H1 (cell line): ENCODE data around the gene KIF13A. TPM values are rescaled to one million over a fixed set of nuclear protein-coding genes. Genes with fewer than 3 reads are reported as not detected.

ENCODE experiments used
- CTCF ChIA-PET: fragments of 300-600 bp; sonication (Branson Sonifier 250); formaldehyde crosslinking; loops from one replicate; lab custom pipeline; 2021; ENCODE audit not compliant: partially characterized antibody; lab: Charles Lee
- POLR2A ChIA-PET: fragments of 300-600 bp; sonication (Branson Sonifier 250); formaldehyde crosslinking; loops from one replicate; lab custom pipeline; 2021; ENCODE audit warnings: inconsistent platforms; ENCODE audit not compliant: partially characterized antibody; lab: Charles Lee
- DNase-seq, 2 experiments: peaks; one replicate each; pipeline versions ENCODE4 v3.0.0 to v3.0.0-alpha.2; 2010 to 2022; ENCODE audit warnings: low spot score in 2 of 2, low read depth in 1 of 2, mixed read lengths in 1 of 2
- FAIRE-seq: peaks from 2 replicates; lab custom pipeline; 2011; peaks lifted over from hg19 to GRCh38; lab: Jason Lieb, UNC
- H2AFZ ChIP-seq: 2 replicates; pipeline ENCODE4 v1.8.1; 2012; ENCODE audit warnings: low read length, inconsistent platforms
- H2AK5ac ChIP-seq: 2 replicates; pipeline ENCODE4 v1.6.1; 2013; ENCODE audit warnings: low read depth, low read length
- H2BK120ac ChIP-seq: replicated peaks from 2 replicates; pipeline ENCODE3; 2013; ENCODE audit warnings: low read depth, low read length, inconsistent platforms
- H2BK12ac ChIP-seq: 2 replicates; pipeline ENCODE4 v1.6.1; 2013; ENCODE audit warnings: low read depth, low read length
- H2BK15ac ChIP-seq: 2 replicates; pipeline ENCODE4 v1.6.1; 2013; ENCODE audit warnings: low read length
- H2BK20ac ChIP-seq: 2 replicates; pipeline ENCODE4 v1.6.1; 2013; ENCODE audit warnings: low read length
- H2BK5ac ChIP-seq: 2 replicates; pipeline ENCODE4 v1.6.1; 2013; ENCODE audit warnings: low read depth, low read length
- H3K14ac ChIP-seq: 2 replicates; pipeline ENCODE4 v1.6.1; 2013; ENCODE audit warnings: inconsistent platforms; ENCODE audit not compliant: insufficient read length
- H3K18ac ChIP-seq: 2 replicates; pipeline ENCODE4 v1.6.1; 2013; ENCODE audit warnings: low read length; ENCODE audit errors: extremely low read depth
- H3K23ac ChIP-seq: 2 replicates; pipeline ENCODE4 v1.6.1; 2013; ENCODE audit warnings: inconsistent platforms; ENCODE audit not compliant: insufficient read length
- H3K23me2 ChIP-seq: 2 replicates; pipeline ENCODE4 v1.6.1; 2013; ENCODE audit warnings: low read depth, low read length
- H3K27ac ChIP-seq: 2 replicates; pipeline ENCODE4 v1.6.1; 2011; ENCODE audit warnings: low read depth, low read length, inconsistent platforms
- H3K27me3 ChIP-seq, 4 experiments: replicated peaks in 1 of 4; 1 replicate in 1 of 4; 2 replicates in 3 of 4; pipeline versions ENCODE4 v1.6.1 to v1.8.1; 2011 to 2013; ENCODE audit warnings: low read length in 3 of 4, mild to moderate bottlenecking in 3 of 4, inconsistent platforms in 2 of 4, mixed read lengths in 2 of 4, moderate library complexity in 1 of 4; ENCODE audit not compliant: control insufficient read depth in 3 of 4, insufficient read depth in 3 of 4; ENCODE audit errors: extremely low read depth in 1 of 4
- H3K36me3 ChIP-seq, 4 experiments: 2 replicates each; pipeline versions ENCODE4 v1.6.1 to v1.8.1; 2011 to 2013; ENCODE audit warnings: mild to moderate bottlenecking in 4 of 4, low read length in 3 of 4, moderate library complexity in 2 of 4, control low read depth in 1 of 4, inconsistent platforms in 1 of 4; ENCODE audit not compliant: insufficient read depth in 4 of 4, control insufficient read depth in 2 of 4
- H3K4ac ChIP-seq: replicated peaks from 2 replicates; pipeline ENCODE3; 2013; ENCODE audit warnings: low read length, low read depth, mixed read lengths, inconsistent platforms; ENCODE audit not compliant: insufficient read length
- H3K4me1 ChIP-seq, 4 experiments: replicated peaks in 1 of 4; 1 replicate in 1 of 4; 2 replicates in 3 of 4; pipeline versions ENCODE4 v1.6.1 to v1.8.1; 2011 to 2013; ENCODE audit warnings: low read length in 3 of 4, inconsistent platforms in 2 of 4, mixed read lengths in 1 of 4; ENCODE audit not compliant: insufficient read depth in 4 of 4, control insufficient read depth in 3 of 4
- H3K4me2 ChIP-seq, 2 experiments: 2 replicates each; pipeline versions ENCODE4 v1.6.1 to v1.8.1; 2011 to 2013; ENCODE audit warnings: low read depth in 2 of 2, low read length in 2 of 2, control low read depth in 1 of 2, inconsistent platforms in 1 of 2, mild to moderate bottlenecking in 1 of 2; ENCODE audit not compliant: insufficient read depth in 1 of 2
- H3K4me3 ChIP-seq, 4 experiments: fragments of 200-600, 300-600 bp in 1 of 4; sonication (generic), shearing (Covaris generic), sonication (Bioruptor Twin) in 1 of 4; 2 replicates each; pipeline versions ENCODE4 v1.5.1 to v1.8.1; 2011 to 2016; ENCODE audit warnings: low read length in 4 of 4, low read depth in 3 of 4, control low read depth in 2 of 4, inconsistent platforms in 2 of 4, mild to moderate bottlenecking in 2 of 4, mixed read lengths in 1 of 4, moderate library complexity in 1 of 4; ENCODE audit not compliant: insufficient read depth in 2 of 4; ENCODE audit errors: extremely low read depth in 1 of 4
- H3K56ac ChIP-seq: replicated peaks from 2 replicates; pipeline ENCODE3; 2013; ENCODE audit warnings: low read depth, mild to moderate bottlenecking, mixed read lengths, low read length, inconsistent platforms; ENCODE audit not compliant: insufficient read length
- H3K79me1 ChIP-seq: 2 replicates; pipeline ENCODE4 v1.6.1; 2013; ENCODE audit warnings: low read depth, low read length, control low read depth
- H3K79me2 ChIP-seq, 2 experiments: 2 replicates each; pipeline versions ENCODE4 v1.6.1 to v1.8.1; 2012 to 2013; ENCODE audit warnings: low read length in 2 of 2, mild to moderate bottlenecking in 2 of 2, inconsistent platforms in 1 of 2; ENCODE audit not compliant: insufficient read depth in 2 of 2, control insufficient read depth in 1 of 2
- H3K9ac ChIP-seq, 4 experiments: replicated peaks in 1 of 4; 1 replicate in 1 of 4; 2 replicates in 3 of 4; pipeline versions ENCODE4 v1.6.1 to v1.8.1; 2011 to 2013; ENCODE audit warnings: low read depth in 3 of 4, low read length in 3 of 4, control low read depth in 2 of 4, mild to moderate bottlenecking in 2 of 4, moderate library complexity in 2 of 4, inconsistent platforms in 1 of 4; ENCODE audit errors: extremely low read depth in 1 of 4
- H3K9me3 ChIP-seq, 2 experiments: 2 replicates each; pipeline versions ENCODE4 v1.6.1 to v1.8.1; 2012 to 2013; ENCODE audit warnings: mild to moderate bottlenecking in 2 of 2, moderate library complexity in 2 of 2, control low read depth in 1 of 2, inconsistent platforms in 1 of 2, low read depth in 1 of 2, low read length in 1 of 2, mixed read lengths in 1 of 2; ENCODE audit not compliant: insufficient read depth in 2 of 2
- H4K20me1 ChIP-seq, 2 experiments: replicated peaks in 1 of 2; 2 replicates each; pipeline versions ENCODE3 to v1.8.1; 2011 to 2013; ENCODE audit warnings: inconsistent platforms in 2 of 2, low read length in 2 of 2, mild to moderate bottlenecking in 1 of 2; ENCODE audit not compliant: insufficient read depth in 2 of 2, control insufficient read depth in 1 of 2
- H4K5ac ChIP-seq: 2 replicates; pipeline ENCODE4 v1.6.1; 2013; ENCODE audit warnings: low read length, low read depth, mixed read lengths, inconsistent platforms; ENCODE audit not compliant: insufficient read length
- H4K8ac ChIP-seq: 2 replicates; pipeline ENCODE4 v1.8.0; 2013; ENCODE audit warnings: mild to moderate bottlenecking, moderate library complexity, low read length, inconsistent platforms; ENCODE audit not compliant: insufficient read depth; ENCODE audit errors: extremely low read depth
- H4K91ac ChIP-seq: replicated peaks from 2 replicates; pipeline ENCODE3; 2013; ENCODE audit warnings: low read length, mixed read lengths, inconsistent platforms; ENCODE audit not compliant: insufficient read length
- BACH1 ChIP-seq: IDR thresholded peaks from 2 replicates; pipeline ENCODE4 v1.6.1; 2012; ENCODE audit warnings: low read length, improper control_type of control experiment
- CBX5 ChIP-seq: fragments of 300-800, 300-1000 bp; sonication (generic); IDR thresholded peaks from 2 replicates; pipeline ENCODE4 v1.7.1; 2016; ENCODE audit warnings: antibody characterized with exemption, low read length, low read depth
- CBX8 ChIP-seq: fragments of 300-800, 300-1000 bp; sonication (generic); IDR thresholded peaks from 2 replicates; pipeline ENCODE4 v1.7.1; 2016; ENCODE audit warnings: low read depth, low read length, borderline replicate concordance
- CHD1 ChIP-seq: IDR thresholded peaks from 2 replicates; pipeline ENCODE4 v1.6.1; 2012; ENCODE audit warnings: low read depth, low read length, improper control_type of control experiment
- EP300 ChIP-seq, 2 experiments: IDR thresholded peaks; 1 replicate in 1 of 2; 2 replicates in 1 of 2; pipeline ENCODE4 v1.6.1; 2011 to 2012; ENCODE audit warnings: low read depth in 2 of 2, low read length in 2 of 2, mild to moderate bottlenecking in 2 of 2, borderline replicate concordance in 1 of 2, inconsistent platforms in 1 of 2, moderate library complexity in 1 of 2
- KDM5A ChIP-seq: fragments of 200-600 bp; IDR thresholded peaks from 2 replicates; pipeline ENCODE4 v1.7.1; 2012; ENCODE audit warnings: mild to moderate bottlenecking, low read length, inconsistent platforms, mixed read lengths
- NANOG ChIP-seq: IDR thresholded peaks from 2 replicates; pipeline ENCODE4 v1.6.1; 2011; ENCODE audit warnings: low read length, low read depth, mild to moderate bottlenecking, inconsistent platforms; ENCODE audit not compliant: insufficient read depth, poor library complexity, severe bottlenecking
- RFX5 ChIP-seq: IDR thresholded peaks from 2 replicates; pipeline ENCODE4 v1.6.1; 2011; ENCODE audit warnings: low read depth, low read length, improper control_type of control experiment, borderline replicate concordance
- RXRA ChIP-seq: IDR thresholded peaks from 2 replicates; pipeline ENCODE4 v1.6.1; 2011; ENCODE audit warnings: low read depth, mild to moderate bottlenecking, low read length, moderate library complexity; ENCODE audit not compliant: insufficient read depth
- SAP30 ChIP-seq: fragments of 300-600 bp; sonication (generic); IDR thresholded peaks from 2 replicates; pipeline ENCODE4 v1.7.1; 2012; ENCODE audit warnings: low read length, moderate library complexity, mild to moderate bottlenecking, inconsistent platforms; ENCODE audit not compliant: insufficient read depth, insufficient replicate concordance
- SP1 ChIP-seq: IDR thresholded peaks from 2 replicates; pipeline ENCODE4 v1.6.1; 2011; ENCODE audit warnings: low read depth, low read length
- SP2 ChIP-seq: IDR thresholded peaks from 2 replicates; pipeline ENCODE4 v1.6.1; 2012; ENCODE audit warnings: mild to moderate bottlenecking, low read length, inconsistent platforms
- YY1 ChIP-seq: IDR thresholded peaks from 2 replicates; pipeline ENCODE4 v1.6.1; 2011; ENCODE audit warnings: low read depth, mild to moderate bottlenecking, low read length
- ZNF274 ChIP-seq: IDR thresholded peaks from 2 replicates; pipeline ENCODE4 v1.7.0; 2012; ENCODE audit warnings: low read length, borderline replicate concordance; ENCODE audit errors: extremely low read depth
- WGBS, 2 experiments: shearing (Covaris generic) in 1 of 2; methylation state at CpG; one replicate each; pipeline versions ENCODE4 v1.1.6 to v1.1.7; 2013 to 2015; ENCODE audit warnings: low lambda C conversion rate in 2 of 2, mixed read lengths in 2 of 2, inconsistent platforms in 1 of 2, low coverage in 1 of 2, missing lambda C conversion rate in 1 of 2; ENCODE audit not compliant: insufficient replicate concordance in 2 of 2, insufficient coverage in 1 of 2, insufficient read length in 1 of 2; ENCODE audit errors: extremely low coverage in 1 of 2, missing lambda C conversion rate in 1 of 2; 5-methylcytosine and 5-hydroxymethylcytosine counted together
- polyA plus RNA-seq, 7 experiments: library from polyadenylated mRNA; depleted of rRNA in 3 of 7; stranded (reverse) in 5 of 7; unstranded in 2 of 7; fragments of >200 nt in 5 of 7; fragments of 200-250 nt in 2 of 7; gene quantifications; 1 replicate in 5 of 7; 2 replicates in 1 of 7; 4 replicates in 1 of 7; pipeline versions ENCODE4 v1.2.1 to v1.2.3, GENCODE V29; 2011 to 2013; ENCODE audit warnings: missing spikeins in 2 of 7, mixed read lengths in 2 of 7
- total RNA-seq: library from RNA; stranded (reverse); fragmentation: NEBNext Ultra II Directional; extraction: Animal tissue kit (Norgen Biotek cat#: 25700); gene quantifications from 2 replicates; pipeline ENCODE4 v1.2.1, GENCODE V29; 2021

KIF13A gene
- total and polyA plus RNA-seq, 2 of the 8 experiments (the other 6 are each of a cell fraction or from before 2014, with no cell fraction given), result 14.7 to 40.8 TPM

GRCh38 chr6:17866876-17867444 is 120.5 kb downstream of the KIF13A start:
- Histone ChIP-seq H3K4me2 (no peak overlapping the region), H4K5ac (no peak overlapping the region)
- no peak for TF ChIP-seq SP2
- no peak for TF ChIP-seq SP1
- no peak for TF ChIP-seq RXRA
- no peak for TF ChIP-seq YY1
- TF ChIP-seq SAP30, result no peak
- no peak for TF ChIP-seq EP300 (IDR thresholded peaks at IDR 0.05; ENCODE audit: borderline replicate concordance in 1 of 2, low read depth in 2 of 2, low read length in 2 of 2)
- no peak for TF ChIP-seq NANOG
- no peak for TF ChIP-seq BACH1
- TF ChIP-seq CBX8, result no peak
- TF ChIP-seq CHD1, result no peak
- no peak for TF ChIP-seq RFX5
- no peak for TF ChIP-seq ZNF274
- no peak for TF ChIP-seq CBX5
- TF ChIP-seq KDM5A, result no peak

More at GRCh38 chr6:17866876-17867444, 120.5 kb downstream of the KIF13A start:
- WGBS, 2 experiments, result 93 to 100% methylated on average over 1 of the region's 1 CpG
- Histone ChIP-seq H3K4me3 (no peak overlapping the region), H3K4ac (no peak overlapping the region), H4K20me1 (peaks cover 0 to 5% of the 10 kb centered on the region in 2 experiments), H2BK120ac (no peak overlapping the region), H3K79me2 (no peaks in the 10 kb centered on the region), H3K56ac (no peak overlapping the region), H3K27ac (no peak overlapping the region), H2BK12ac (no peak overlapping the region), H2AK5ac (no peak overlapping the region), H3K9ac (no peak overlapping the region), H3K23me2 (no peaks in the 10 kb centered on the region), H3K14ac (no peak overlapping the region), H3K79me1 (no peaks in the 10 kb centered on the region), H3K27me3 (no peaks in the 10 kb centered on the region), H2BK20ac (no peak overlapping the region), H3K18ac (no peak overlapping the region), H4K91ac (no peak overlapping the region), H3K36me3 (no peaks in the 10 kb centered on the region), H3K4me1 (no peaks in the 10 kb centered on the region), H2AFZ (no peak overlapping the region), H3K9me3 (no peaks in the 10 kb centered on the region), H2BK5ac (no peak overlapping the region), H4K8ac (no peak overlapping the region), H2BK15ac (no peak overlapping the region), H3K23ac (no peak overlapping the region)
- DNase-seq (no peak), FAIRE-seq (no peak)
- ChIA-PET POLR2A (interaction anchor here (1.0 kb wide), 1 partner anchor 17 kb away, joined by 3 read pairs; no protein-coding TSS in a partner anchor), CTCF (interaction anchor here (0.5 to 1.8 kb wide), 2 partner anchors 256 to 1811 kb away, joined by 4 read pairs; partner anchors contain the start of gene NHLRC1)
